Stimulated activated CD8-positive, alpha-beta memory T cell treated with anti-CD3 and anti-CD28 coated beads, Interleukin-2, amount 100 ng/mL, for 1 hour (primary cell): ENCODE results near the gene ITGB5.
"Not testable (repeated sequence)": the region's sequence is repeated elsewhere in the genome, so short reads cannot be mapped to it uniquely, and the experiment has no call there.

Source experiments
- DNase-seq, 2 donors: peaks; one replicate each; pipeline ENCODE4 v3.0.0-alpha.2; 2020; ENCODE audit warnings: low read depth in 2 of 2

ITGB5 gene

GRCh38 chr3:124837730-124838186 lies 49.4 kb downstream of the ITGB5 start:
- DNase-seq, result no peak

- DNase-seq, result no peak
These were observed 50.1 kb downstream of the ITGB5 start for GRCh38 chr3:124837065-124837464.

- no peak for DNase-seq
These were observed 50.7 kb downstream of the ITGB5 start for GRCh38 chr3:124836448-124836847.

GRCh38 chr3:124834723-124835718 lies 52.1 kb downstream of the ITGB5 start:
- peak; percentile 4 to 9 for DNase-seq

- no peak for DNase-seq
These were observed 53.3 kb downstream of the ITGB5 start for GRCh38 chr3:124833710-124834332.

- DNase-seq, result no peak
These were observed 54.1 kb downstream of the ITGB5 start for GRCh38 chr3:124832782-124833709.

GRCh38 chr3:124831628-124832199 lies 55.5 kb downstream of the ITGB5 start:
- DNase-seq, result no peak

GRCh38 chr3:124829819-124830554 lies 57.2 kb downstream of the ITGB5 start:
- DNase-seq, result no peak

- DNase-seq, result no peak
These were observed 57.9 kb downstream of the ITGB5 start for GRCh38 chr3:124829178-124829818.

GRCh38 chr3:124827476-124828206 lies 59.5 kb downstream of the ITGB5 start:
- DNase-seq, result not testable (repeated sequence)

- no peak for DNase-seq
These were observed 60.5 kb downstream of the ITGB5 start for GRCh38 chr3:124826703-124827102.

- DNase-seq, result no peak
These were observed 62.8 kb downstream of the ITGB5 start for GRCh38 chr3:124824286-124824915.

GRCh38 chr3:124823648-124824047 lies 63.5 kb downstream of the ITGB5 start:
- no peak for DNase-seq

- no peak for DNase-seq
These were observed 64.0 kb downstream of the ITGB5 start for GRCh38 chr3:124823206-124823605.

GRCh38 chr3:124821356-124821755 lies 65.8 kb downstream of the ITGB5 start:
- DNase-seq, result no peak

GRCh38 chr3:124818398-124819091 lies 68.6 kb downstream of the ITGB5 start:
- DNase-seq, result no peak

GRCh38 chr3:124817079-124817478 lies 70.1 kb downstream of the ITGB5 start:
- DNase-seq, result no peak

- no peak for DNase-seq
These were observed 71.0 kb downstream of the ITGB5 start for GRCh38 chr3:124816206-124816605.
